ENCODE measurements around the gene TMEM89.
A peak's percentile ranks its signal among the peaks of the same experiment; 100 is the strongest.

TMEM89 gene

DNA sequence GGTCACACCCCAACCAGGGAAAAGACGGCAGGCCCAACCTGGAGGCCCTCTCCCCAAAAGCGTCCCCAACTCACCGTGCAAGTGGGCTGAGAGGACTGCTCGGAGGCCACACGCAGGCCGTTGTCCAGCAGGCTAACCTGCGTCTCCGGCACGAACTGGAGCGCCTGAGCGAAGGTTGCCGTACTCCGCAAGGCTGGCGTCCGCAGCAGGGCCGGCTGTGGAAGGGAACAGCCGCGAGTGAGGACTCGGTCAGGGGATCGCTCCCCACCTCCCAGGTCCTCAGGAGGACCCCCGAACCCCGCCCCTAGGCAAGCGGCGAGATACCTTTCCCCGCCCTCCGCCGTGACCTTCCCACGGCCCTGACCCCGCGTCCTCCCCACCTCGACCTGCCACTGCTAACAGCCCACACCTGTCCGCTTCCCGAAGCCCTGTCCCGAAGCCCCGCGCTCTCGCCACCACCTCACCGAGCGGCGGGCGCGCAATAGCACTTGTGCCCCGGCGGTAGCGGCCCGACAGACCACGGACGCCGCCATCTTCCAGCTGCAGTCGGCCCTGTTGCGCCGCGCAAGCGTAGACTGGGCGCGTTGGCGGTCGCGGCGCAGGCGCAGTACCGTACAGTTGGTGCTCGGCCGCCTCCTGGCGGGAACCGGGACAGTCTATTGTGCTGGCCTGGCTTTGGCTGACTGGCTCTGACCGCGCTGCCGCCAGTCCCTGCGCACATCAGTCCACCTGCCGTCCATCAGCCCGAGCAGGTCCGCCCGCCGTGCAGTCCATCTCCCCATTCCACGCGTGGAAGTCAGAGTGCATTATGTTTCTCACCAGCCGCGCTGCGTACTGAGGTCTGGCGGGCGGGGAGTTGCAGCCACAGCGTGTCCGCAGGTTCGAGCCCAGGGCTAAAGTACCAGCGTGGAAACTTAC, 12.2 kb downstream of the TMEM89 start, which contains the start of gene UQCRC1:
Gene UQCRC1, minus strand, starts transcription at position 559 of the 918 bp plus-strand sequence. Its CDS starts 26 bp downstream, at position 533.
- peak; percentile 88 for DNase-seq

DNA sequence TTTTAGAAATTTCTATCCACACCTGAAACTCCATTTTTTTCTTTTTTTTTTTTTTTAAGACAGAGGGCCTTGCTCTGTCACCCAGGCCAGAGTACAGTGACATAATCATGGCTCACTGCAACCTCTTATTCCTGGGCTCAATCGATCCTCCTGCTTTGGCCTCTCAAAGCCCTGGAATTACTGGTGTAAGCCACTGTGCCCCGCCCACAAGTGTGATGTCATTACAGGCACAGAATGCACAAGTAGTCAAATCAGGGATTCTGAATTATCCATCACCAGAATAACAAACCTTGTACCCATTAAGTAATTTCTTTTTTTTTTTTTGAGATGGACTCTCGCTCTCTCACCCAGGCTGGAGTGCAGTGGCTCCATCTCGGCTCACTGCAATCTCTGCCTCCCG, 14.1 kb downstream of the TMEM89 start:
- no peak for DNase-seq

DNA sequence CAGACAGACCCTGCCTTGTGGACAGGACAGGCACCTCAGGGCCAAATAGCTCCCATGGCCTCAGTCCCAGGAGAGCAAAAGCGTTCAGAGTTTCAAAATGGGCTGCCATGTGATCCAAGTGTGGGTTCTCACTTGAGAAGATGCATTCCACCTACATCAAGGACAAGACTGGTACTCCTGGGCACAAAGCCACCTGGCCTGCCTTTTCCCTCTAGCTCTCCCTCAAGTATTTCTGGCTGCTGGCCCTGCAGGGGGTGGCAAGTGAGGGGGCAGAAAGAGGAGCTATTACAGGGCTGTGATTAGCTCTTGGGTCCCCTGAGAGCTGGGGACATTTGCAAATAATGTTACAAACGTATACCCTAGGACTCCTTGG, 20.0 kb downstream of the TMEM89 start:
- DNase-seq = no peak

DNA sequence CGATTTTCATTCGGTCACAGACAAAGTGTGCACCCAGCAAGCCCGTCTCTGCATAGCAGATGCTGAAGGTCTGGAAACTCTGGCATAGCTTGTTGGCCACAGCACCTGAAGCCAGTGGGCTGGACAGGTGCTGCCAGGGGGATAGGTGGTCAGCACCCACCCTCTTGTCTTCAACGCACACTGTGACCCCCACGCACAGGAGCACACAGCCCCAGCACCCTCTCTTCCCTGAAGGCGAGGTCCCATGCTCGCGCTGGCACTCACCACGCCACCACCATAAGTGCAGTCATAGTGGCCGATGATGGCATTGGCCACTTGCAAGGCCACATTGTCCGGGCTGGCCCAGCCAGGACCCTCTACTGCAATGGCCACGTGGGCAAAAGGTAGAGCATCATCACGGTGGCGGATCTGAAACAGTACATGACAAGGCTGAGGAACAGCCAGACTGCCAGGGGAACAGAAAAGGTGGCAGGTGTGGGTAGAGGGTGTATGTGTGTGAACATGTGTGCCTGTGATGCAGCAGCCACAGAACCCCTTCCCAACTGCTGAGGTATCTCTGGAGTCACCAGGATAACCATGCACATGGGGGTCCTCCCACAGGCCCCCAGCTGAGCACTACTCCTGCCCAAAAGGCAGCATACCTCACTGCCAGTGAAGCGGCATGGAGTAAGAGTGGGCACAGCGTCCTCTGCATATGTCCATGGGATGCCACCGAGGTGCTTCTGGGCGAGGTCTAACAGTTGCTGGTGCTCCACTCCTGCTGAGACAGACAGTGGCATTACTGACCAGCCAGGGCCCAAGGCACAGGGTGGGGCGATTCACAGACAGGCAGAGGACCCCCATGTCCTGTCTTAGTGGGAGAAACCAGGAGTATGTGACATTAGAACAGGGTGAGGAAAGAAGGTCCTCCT, 20.6 kb downstream of the TMEM89 start:
- no peak for DNase-seq

DNA sequence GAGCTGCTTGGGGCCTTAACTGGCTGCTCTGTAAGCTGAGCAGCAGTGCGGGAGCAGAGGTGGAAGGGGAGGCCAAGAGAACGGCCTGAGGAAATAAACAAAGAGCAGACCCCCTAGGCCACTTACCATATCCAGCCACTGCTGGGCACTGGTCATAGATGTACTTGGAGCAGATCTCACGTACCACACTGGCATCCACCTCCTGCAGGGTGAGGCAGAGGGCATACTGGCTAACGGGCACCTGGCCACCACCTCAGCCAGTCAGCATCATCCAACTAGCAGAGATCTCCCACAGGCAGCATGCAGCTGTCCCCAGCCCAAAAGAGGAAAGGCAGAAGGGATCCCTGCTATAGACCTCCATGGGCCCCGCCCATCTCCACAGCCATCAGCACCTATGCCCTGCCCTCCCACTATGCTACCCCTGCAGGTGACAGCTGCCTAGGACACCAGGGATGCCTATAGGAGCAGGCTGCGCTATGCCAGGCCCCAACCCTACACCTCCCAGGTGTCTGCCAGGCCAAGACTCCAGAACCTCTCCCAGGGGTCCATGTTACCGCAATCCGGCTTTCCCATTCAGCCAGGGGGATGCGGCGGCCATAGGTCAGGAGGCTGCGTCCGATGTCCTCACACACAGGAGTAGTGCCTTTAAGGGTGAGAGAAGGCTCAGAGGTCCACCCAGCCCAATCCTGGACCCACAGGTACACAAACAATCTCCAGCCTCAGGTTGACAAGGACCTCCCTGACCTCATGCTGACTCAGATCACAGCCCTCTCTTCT, 21.9 kb downstream of the TMEM89 start:
- DNase-seq = no peak

DNA sequence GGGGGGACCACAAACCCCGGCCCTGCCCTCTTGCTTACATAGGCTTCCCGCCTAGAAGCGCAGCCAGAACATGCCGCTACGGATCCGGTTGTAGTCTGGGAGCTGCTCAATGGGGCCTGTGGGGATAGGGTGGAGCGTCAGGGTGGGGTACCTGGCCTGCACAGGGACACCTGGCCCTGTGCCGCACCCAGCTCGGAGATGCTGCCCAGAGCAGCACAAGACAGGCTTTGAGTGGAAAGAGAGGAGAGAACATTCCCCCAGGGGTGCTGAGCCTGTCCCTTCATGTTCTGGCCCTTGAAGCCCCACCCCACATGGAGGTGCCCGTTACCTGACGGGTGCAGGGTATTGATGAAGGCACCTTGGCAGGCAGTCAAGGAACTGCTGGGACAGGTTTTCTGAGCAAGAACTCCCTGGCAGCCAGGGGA, 22.5 kb downstream of the TMEM89 start:
- no peak for DNase-seq

DNA sequence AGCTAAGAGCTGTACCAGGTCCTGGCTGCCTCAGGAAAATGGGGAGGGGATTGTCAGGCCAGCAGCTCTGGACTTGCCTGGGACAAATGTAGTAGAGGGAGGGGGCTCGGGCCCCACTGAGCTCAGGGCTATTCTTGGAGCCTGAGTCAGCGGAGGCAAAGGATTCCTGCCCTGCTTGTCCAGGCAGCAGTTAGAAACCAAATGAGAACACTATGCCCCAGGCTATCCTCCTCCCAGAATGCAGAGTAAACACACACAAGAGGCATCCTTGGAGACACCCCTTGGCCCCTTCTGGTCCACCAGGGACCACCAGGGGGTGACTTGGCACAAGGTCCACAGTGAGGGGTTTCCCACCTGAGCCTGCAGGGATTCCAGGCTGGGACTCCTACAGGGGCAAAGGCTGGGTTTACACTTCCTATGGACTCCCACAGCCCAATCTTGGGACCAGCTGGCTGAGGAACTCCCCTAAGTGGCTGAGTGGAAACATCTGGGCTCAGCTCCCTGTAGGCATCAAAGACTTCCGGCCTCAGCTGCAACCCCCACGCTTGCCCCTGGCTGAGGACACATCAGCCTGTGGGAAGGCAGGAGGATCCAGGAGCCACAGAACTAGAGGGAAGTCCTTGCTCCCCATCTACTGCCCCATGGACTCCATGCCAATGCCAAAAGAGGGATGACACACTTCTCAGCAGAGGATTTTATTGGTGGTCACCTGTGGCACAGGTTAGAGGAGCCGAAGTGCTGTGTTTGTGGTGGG, 23.1 kb downstream of the TMEM89 start:
- no peak for DNase-seq

DNA sequence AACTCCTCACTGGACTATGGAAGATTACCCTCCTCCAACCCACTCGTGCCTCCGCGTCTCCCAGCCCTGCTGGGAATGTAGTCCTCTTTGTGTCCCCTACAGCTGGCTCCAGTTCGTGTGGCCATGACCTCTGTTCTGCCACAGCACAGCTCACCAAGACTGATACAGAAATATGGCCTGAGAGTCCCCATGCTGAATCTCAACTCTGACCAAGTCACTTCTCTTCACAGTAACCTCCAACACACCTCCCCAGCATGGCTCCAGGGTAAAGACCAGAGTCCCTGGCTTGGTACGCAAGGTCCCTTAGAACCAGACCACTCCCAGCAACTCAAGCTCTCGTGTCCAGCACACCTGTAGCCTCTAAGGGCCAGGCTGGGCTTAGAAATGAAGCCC, 24.2 kb downstream of the TMEM89 start:
- no peak for DNase-seq

DNA sequence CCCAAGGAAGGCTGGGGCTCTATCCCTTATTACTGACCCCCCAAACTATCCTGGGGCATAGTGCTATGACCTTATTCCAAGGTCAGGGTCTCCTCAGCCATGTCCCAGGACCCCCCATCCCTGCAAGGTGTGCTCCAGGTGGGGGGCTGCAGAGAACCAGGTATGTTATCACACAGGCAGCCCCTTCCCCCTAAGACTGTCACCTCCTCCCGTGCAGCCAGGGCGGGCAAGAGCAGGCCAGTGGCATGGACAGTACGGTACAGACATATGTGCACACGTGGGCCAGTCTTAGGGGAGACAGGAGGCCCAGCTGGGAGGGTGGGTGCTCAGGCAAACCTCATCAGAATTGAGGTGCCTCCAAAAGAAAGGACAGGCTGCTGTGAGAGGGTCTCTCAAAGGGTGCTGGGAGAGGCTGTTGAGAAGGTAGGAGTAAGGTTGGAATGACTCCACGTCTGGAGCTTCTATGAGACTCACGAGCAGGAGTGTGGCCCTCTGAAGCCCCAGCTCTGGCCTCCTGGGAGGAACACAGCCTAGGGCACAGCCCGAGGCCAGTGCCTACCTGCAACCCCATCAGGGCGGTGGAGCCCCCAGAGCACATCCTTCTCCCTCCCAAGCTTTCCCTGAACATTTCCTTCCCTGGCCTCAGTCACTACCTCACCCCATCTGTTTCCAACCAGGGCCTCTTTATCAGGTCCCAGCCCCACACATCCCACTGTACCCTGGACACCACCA, 24.7 kb downstream of the TMEM89 start:
- no peak for DNase-seq

DNA sequence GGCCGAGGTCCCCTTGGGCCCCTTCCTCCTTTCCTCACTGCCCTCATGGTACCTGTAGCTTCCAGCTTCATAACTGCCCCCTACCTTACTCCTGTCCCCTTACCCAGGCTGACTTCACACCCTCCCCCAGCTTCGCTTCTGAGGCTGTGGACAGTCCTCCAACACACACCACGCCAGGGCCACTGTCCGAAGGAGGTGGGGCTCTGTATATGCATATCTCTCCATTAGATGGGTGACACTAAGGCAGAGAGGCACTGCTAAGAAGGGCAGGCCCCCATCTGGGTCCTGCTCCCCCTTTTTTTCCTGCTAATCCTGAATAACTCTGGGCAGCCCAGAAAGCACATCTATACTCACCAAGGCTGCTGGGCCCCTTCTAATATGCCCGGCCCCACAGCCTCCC, 25.4 kb downstream of the TMEM89 start:
- DNase-seq = no peak

DNA sequence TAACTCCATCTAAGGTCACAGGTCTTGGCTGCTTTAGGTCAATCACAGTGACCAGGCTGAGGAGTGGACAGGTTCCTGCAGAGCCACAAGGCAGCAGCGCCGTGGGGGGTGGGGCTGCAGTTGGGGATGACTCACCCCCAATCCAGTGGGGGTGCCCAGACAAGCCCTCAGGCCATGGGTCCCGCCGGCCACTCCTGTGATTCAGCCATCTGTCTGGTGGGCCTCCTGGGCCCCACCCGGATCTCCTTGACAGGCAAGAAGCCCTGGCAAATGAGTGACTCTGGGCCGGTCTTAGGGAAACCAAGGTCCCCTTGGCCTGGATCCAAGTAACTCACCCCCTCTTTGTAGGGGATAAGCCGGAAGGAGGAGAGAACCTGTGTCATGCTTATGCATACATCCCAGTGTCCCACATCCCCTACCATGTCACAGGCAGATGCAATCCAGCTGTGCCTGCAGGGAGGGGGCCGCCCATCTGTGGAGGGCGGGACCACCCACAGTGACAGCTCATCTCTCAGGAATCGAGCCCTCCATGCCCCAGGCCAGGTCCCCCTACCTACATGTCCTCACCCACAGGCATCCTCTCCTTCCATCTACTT, 25.9 kb downstream of the TMEM89 start:
- DNase-seq = no peak

DNA sequence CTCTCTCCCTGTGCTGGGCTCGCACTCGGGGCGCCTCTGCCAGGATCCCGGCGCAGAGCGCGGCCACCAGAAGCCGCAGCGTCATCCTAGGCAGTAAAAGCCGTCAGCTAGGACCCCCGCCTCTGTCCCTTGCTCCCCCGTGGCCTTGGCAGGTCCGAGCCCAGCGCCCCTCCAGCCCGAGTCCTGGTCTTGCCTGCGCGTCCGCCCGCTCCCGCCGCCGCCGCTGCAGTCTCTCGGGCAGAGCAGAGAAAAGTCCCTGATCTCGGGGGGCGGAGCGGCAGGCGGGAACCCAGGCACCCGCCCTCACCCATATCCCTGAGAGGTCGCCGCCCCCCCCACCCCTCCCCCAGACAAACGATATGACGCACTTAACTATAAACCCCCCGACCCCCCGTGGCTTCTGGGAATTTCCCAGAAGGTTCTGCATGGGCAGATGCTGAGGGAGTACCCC, 26.5 kb downstream of the TMEM89 start, which contains the start of gene COL7A1:
Gene COL7A1, minus strand, starts transcription at position 255 of the 451 bp plus-strand sequence. Its CDS starts 170 bp downstream, at position 85.
- no peak for DNase-seq

DNA sequence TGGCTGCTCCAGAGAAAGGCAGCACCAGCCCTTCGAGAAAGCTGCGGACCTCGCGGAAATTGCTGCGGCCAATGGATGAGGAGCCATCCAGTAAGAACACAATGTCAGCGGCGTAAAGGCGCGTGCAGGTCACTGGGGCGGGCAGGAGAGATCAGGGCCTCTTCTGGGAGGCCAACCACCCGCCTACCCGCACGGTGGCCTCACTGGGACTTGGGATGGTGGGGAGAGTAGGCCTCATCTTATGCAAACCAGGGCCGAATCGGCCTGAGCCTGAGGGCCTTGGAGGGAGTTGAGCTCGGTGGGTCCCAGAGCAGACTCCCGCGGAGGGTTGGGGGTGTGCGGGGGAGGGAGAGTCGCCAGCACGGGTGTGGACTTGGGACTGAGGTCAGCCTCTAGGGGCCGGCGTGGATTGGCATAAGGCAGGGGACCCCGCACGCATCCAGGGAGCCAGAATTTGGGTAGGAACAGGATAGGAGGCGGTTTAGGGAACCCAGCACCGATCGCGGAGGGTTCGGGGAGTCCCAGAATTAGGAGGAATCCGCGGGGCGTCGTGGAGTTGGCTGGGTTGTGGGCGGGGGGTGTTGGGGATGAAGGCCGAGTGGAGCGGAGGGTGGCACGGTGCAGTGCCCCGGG, 27.0 kb downstream of the TMEM89 start:
- DNase-seq = no peak

DNA sequence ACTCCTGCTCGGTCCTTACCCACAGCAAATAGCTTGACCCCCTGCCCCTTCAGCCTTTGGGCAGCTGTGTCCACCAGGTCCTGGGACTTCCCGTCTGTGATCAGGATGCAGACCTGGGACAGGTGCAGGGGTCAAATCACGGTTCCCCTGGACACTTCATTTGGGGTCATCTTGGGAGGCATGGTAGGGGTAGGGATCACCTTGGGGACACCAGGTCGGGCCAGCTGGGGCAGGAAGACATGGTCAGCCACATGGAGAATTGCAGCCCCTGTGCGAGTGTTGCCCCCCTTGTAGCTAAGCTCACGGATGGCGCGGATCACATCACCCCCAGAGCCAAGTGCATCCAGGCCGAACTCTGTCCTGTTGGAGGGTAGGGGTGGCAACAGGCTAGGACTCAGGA, 28.2 kb downstream of the TMEM89 start:
- no peak for DNase-seq

DNA sequence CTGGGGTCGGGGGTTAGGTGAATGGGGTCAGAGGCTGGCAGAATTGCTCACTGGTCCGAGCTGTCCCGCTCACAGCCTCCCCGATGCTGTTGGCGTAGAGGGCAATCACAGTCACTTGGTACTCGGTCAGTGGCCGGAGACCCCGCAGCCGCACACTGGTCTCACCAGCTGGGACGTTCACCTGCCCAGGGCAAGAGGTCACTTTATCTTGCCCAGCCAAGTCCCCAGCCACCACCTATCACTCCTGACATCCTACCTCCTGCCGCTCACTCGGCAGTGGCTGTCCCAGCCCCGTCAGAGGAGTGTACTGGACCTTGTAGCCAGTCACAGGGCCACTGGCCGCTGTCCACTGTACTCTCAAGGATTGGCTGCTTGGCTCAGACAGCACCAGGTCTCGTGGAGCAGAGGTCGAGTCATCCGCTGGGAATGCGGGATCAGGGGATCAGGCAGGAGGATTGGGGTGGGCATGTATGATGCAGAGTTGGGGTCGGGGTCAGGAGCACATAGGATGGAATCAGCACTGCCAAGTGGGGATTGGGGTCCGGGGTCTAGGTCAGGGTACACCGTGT, 29.0 kb downstream of the TMEM89 start:
- no peak for DNase-seq

DNA sequence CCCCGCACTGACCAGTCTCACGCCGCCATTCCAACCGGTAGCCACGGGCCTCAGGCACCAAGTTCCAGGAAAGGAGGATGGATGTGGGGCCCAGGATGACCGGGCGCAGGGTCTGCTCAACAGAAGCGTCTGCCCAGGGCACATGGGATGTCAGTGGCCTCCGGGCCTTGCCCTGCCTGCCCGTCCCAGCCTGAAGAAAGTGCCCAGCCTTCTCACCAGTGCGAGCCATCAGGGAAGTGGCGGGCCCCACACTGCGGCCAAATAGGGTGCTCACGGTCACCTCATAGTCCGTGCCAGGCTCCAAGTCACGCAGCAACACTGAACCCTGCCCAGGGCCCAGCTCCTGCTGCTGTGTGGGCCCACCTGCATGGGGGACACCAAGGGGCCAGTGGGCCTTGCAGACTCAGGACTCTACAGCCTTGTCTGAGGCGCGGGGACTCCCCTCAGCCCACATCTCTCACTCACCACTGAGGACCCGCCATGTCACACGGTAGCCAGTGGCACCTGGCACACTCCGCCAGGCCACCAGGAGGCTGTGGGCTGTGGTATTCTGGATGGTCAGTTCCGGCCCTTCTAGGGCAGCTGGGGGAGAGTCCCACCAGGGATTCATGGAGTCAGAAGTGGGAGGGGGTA, 29.6 kb downstream of the TMEM89 start:
- DNase-seq = no peak

DNA sequence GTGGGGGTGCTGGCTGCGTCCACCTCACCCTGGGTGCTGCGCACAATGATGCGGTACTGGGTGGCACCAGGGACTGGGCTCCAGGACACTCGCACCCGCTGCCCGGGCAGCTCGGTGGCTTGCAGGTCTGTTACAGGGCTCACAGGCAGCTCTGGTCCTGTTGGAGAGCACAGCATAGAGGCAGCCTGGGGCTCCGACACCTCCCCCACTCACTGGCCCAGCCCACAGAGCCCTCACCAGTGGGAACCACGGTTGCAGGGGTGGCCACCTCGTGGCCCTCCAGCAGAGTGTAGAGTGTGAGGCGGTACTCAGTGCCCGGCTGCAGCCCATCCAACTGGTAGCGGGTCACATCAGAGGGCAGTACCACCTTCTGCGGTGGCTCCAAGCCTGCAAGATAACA, 30.1 kb downstream of the TMEM89 start:
- no peak for DNase-seq

DNA sequence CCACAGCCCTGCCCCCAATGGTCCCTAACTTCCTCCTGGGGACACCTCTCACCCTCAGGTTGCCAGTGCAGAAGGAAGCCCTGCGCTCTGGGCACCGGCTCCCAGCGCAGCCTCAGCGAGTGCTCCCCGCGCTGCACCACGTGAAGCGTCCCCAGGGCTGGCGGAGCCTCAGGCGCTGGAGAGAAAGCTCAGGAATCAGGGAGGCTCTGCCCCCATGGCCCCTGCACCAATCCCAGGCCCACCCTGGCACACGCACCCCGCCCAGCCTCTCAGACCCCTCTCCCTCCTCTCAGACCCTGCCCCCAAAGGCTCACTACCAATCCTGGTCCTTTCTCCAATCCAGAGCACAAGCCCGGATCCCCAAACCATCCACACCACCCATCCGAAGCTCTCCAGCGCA, 33.3 kb downstream of the TMEM89 start:
- DNase-seq = no peak

DNA sequence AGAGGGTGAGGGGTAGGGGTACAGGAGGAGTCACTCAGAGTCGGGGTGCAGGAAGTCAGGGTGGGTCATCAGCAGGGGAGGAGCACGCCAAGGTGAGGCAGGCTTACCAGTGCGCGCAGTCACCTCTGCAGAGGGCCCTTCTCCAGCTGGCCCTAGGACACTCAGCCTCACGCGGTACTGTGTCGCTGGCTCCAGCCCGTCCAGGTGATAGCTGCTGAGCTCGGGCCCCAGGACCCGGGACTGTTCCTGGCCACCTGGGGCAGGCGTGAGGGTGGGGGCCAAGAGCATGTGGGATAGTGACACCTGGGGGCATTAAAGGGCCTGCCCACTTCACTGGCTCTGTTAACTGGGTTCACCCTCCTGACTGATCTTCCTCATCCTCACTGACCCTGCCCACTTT, 33.9 kb downstream of the TMEM89 start:
- DNase-seq = no peak
